ENCODE data around the gene IPO13.

Gene IPO13
- total RNA-seq, result 15.3 to 76.0 (median 40.7) reads per million in 18 experiments

- DNase-seq, result peak; percentile 98
These were observed at the start of gene IPO13 for GRCh38 chr1:43946236-43947060. TSS of gene IPO13 (plus strand) at chr1:43946950. CDS start at chr1:43947601, 651 bp downstream.

GRCh38 chr1:43898981-43899380 lies 47.8 kb upstream of the IPO13 start:
- DNase-seq, result no peak

- DNase-seq, result no peak
These were observed 46.4 kb upstream of the IPO13 start for GRCh38 chr1:43900386-43900785.

GRCh38 chr1:43901196-43901961 lies 45.4 kb upstream of the IPO13 start:
- DNase-seq, result no peak

- DNase-seq, result no peak
These were observed 44.5 kb upstream of the IPO13 start for GRCh38 chr1:43902058-43902831.

- no peak for DNase-seq
These were observed 41.8 kb upstream of the IPO13 start for GRCh38 chr1:43904660-43905551.

- no peak for DNase-seq
These were observed 38.5 kb upstream of the IPO13 start for GRCh38 chr1:43908226-43908625.

GRCh38 chr1:43908858-43909257 lies 37.9 kb upstream of the IPO13 start:
- no peak for DNase-seq

- no peak for DNase-seq
These were observed 36.4 kb upstream of the IPO13 start for GRCh38 chr1:43910343-43910742.

GRCh38 chr1:43912607-43913006 lies 34.1 kb upstream of the IPO13 start:
- no peak for DNase-seq

- no peak for DNase-seq
These were observed 33.7 kb upstream of the IPO13 start for GRCh38 chr1:43913051-43913501.

- DNase-seq, result no peak
These were observed 32.9 kb upstream of the IPO13 start for GRCh38 chr1:43913666-43914360.

GRCh38 chr1:43914576-43915525 lies 31.9 kb upstream of the IPO13 start:
- no peak for DNase-seq

- DNase-seq, result no peak
These were observed 26.8 kb upstream of the IPO13 start for GRCh38 chr1:43919906-43920305.

- DNase-seq, result no peak
These were observed 25.7 kb upstream of the IPO13 start for GRCh38 chr1:43921022-43921421.

- DNase-seq, result no peak
These were observed 22.2 kb upstream of the IPO13 start for GRCh38 chr1:43924516-43924915.

GRCh38 chr1:43925846-43926245 lies 20.9 kb upstream of the IPO13 start:
- no peak for DNase-seq

GRCh38 chr1:43930168-43930948 lies 16.4 kb upstream of the IPO13 start:
- no peak for DNase-seq

- DNase-seq, result no peak
These were observed 15.8 kb upstream of the IPO13 start for GRCh38 chr1:43930949-43931275.

All from inflammatory macrophage (primary cell).